ENCODE data around the gene PPP1R26. TPM values are rescaled to one million over a fixed set of nuclear protein-coding genes. Genes with fewer than 3 reads are reported as not detected.

The PPP1R26 gene
- total and polyA plus RNA-seq, 2 of the 8 experiments (the other 6 are each of a cell fraction or from before 2014, with no cell fraction given), result 9.8 to 32.7 TPM

DNA sequence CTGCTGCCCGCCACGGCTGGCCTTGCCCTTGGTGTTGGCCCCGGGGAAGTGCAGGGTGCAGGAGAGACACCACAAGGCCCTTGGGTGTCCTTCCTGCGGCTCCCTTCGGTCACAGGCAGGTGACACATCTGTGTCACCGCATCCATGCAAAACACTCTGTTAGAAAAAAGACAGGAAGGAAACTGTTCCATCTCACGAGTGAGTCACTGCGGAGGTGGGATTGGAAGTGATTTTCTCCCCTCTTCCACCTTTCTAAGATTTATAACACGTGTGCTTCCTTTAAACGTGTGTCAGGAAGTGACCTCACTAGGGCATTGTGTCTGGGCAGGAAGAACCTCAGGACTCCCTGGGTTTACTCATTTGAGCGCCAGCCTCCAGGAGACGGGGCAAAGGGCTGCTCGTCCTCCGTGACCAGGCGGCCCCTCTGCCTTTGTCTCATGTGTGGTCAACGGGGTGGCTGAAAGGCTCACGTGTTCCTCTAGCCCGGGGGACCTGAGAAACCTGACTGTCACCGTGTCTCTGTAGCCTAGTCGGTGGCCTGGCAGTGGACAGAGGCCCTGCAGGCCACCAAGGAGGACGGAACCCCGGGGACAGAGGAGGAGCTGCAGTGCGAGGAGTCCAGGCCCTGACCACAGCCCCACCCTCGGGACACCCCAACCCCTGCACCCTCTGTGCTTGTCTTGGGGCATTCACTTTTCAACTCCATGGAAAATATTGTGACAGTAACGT lies 36.7 kb downstream of the PPP1R26 start:
- no peaks in the 10 kb centered on the region for H3K79me1 ChIP-seq (ENCODE audit: low read depth, low read length)
- FAIRE-seq, result no peak
- no peak for DNase-seq (ENCODE audit: low read depth in 1 of 2, low spot score in 2 of 2)

More for the DNA sequence above, 36.7 kb downstream of the PPP1R26 start:
- H4K5ac ChIP-seq (ENCODE audit: insufficient read length, low read depth, low read length), result no peak overlapping the region
- no peak overlapping the region for H2AFZ ChIP-seq (ENCODE audit: low read length)
- no peak overlapping the region for H3K56ac ChIP-seq (replicated peaks; ENCODE audit: insufficient read length, low read depth, low read length)
- ChIA-PET POLR2A (ENCODE audit: partially characterized antibody) (interaction anchor here (0.6 to 1.0 kb wide), 2 partner anchors 35 to 87 kb away, joined by 3 to 4 read pairs; no protein-coding TSS in a partner anchor), CTCF (ENCODE audit: partially characterized antibody) (interaction anchor here (0.8 kb wide), 1 partner anchor 11 kb away, joined by 5 read pairs; no protein-coding TSS in a partner anchor)
- TF ChIP-seq POLR2AphosphoS5 (IDR thresholded peaks at IDR 0.05; ENCODE audit: low read depth, low read length) (no peak), MAFK (IDR thresholded peaks at IDR 0.05; ENCODE audit: low read depth, low read length) (no peak), CBX5 (IDR thresholded peaks at IDR 0.05; ENCODE audit: low read depth, low read length) (no peak), RAD21 (IDR thresholded peaks at IDR 0.05 in 1 of 2, conservative IDR thresholded peaks at IDR 0.05 in 1 of 2; ENCODE audit: low read depth in 2 of 2, low read length in 2 of 2) (no peak), NRF1 (IDR thresholded peaks at IDR 0.05; ENCODE audit: low read depth, low read length) (no peak), KDM5A (IDR thresholded peaks at IDR 0.05; ENCODE audit: low read length) (no peak)
- TF ChIP-seq, protein P1, sequence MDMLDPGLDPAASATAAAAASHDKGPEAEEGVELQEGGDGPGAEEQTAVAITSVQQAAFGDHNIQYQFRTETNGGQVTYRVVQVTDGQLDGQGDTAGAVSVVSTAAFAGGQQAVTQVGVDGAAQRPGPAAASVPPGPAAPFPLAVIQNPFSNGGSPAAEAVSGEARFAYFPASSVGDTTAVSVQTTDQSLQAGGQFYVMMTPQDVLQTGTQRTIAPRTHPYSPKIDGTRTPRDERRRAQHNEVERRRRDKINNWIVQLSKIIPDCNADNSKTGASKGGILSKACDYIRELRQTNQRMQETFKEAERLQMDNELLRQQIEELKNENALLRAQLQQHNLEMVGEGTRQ (IDR thresholded peaks at IDR 0.05; ENCODE audit: low read length), result no peak
- TF ChIP-seq, protein P2, sequence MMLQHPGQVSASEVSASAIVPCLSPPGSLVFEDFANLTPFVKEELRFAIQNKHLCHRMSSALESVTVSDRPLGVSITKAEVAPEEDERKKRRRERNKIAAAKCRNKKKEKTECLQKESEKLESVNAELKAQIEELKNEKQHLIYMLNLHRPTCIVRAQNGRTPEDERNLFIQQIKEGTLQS (IDR thresholded peaks at IDR 0.05; ENCODE audit: insufficient read depth, low read depth, low read length), result no peak
- H2BK120ac ChIP-seq (replicated peaks; ENCODE audit: low read depth, low read length), result no peak overlapping the region
- no peak overlapping the region for H3K23ac ChIP-seq (ENCODE audit: insufficient read length)
- H3K4me3 ChIP-seq (ENCODE audit: extremely low read depth in 1 of 4, insufficient read depth in 2 of 4, low read depth in 3 of 4, low read length in 4 of 4), result no peak overlapping the region
- H2AK5ac ChIP-seq (ENCODE audit: low read depth, low read length), result no peak overlapping the region
- H4K20me1 ChIP-seq (replicated peaks in 1 of 2; ENCODE audit: control insufficient read depth in 1 of 2, insufficient read depth in 2 of 2, low read length in 2 of 2), result no peaks in the 10 kb centered on the region
- no peak overlapping the region for H4K8ac ChIP-seq (ENCODE audit: extremely low read depth, insufficient read depth, low read length)
- no peak overlapping the region for H2BK12ac ChIP-seq (ENCODE audit: low read depth, low read length)
- no peaks in the 10 kb centered on the region for H3K79me2 ChIP-seq (ENCODE audit: control insufficient read depth in 1 of 2, insufficient read depth in 2 of 2, low read length in 2 of 2)
- H3K18ac ChIP-seq (ENCODE audit: extremely low read depth, low read length), result no peak overlapping the region
- no peak overlapping the region for H2BK5ac ChIP-seq (ENCODE audit: low read depth, low read length)
- no peak overlapping the region for H3K4me2 ChIP-seq (ENCODE audit: insufficient read depth in 1 of 2, low read depth in 2 of 2, low read length in 2 of 2)
- H4K91ac ChIP-seq (replicated peaks; ENCODE audit: insufficient read length, low read length), result no peak overlapping the region
- H2BK20ac ChIP-seq (ENCODE audit: low read length), result no peak overlapping the region
- H3K23me2 ChIP-seq (ENCODE audit: low read depth, low read length), result no peaks in the 10 kb centered on the region; the same call in 1 of the 2 replicates
- H3K9me3 ChIP-seq (ENCODE audit: insufficient read depth in 2 of 2, low read depth in 1 of 2, low read length in 1 of 2), result no peaks in the 10 kb centered on the region
- H2BK15ac ChIP-seq (ENCODE audit: low read length), result no peak overlapping the region
- no peaks in the 10 kb centered on the region for H3K27me3 ChIP-seq (replicated peaks in 1 of 4; ENCODE audit: control insufficient read depth in 3 of 4, extremely low read depth in 1 of 4, insufficient read depth in 3 of 4, low read length in 3 of 4)
- no peak overlapping the region for H3K9ac ChIP-seq (replicated peaks in 1 of 4; ENCODE audit: extremely low read depth in 1 of 4, low read depth in 3 of 4, low read length in 3 of 4)
- 94% methylated on average over 23 of the region's 25 CpGs; no CpG with 5 or more reads in 1 of the 2 experiments for WGBS, 2 experiments (ENCODE audit: extremely low coverage in 1 of 2, insufficient coverage in 1 of 2, insufficient read length in 1 of 2, insufficient replicate concordance in 2 of 2, low coverage in 1 of 2, low lambda C conversion rate in 2 of 2, missing lambda C conversion rate in 1 of 2)
- no peaks in the 10 kb centered on the region for H3K4me1 ChIP-seq (replicated peaks in 1 of 4; ENCODE audit: control insufficient read depth in 3 of 4, insufficient read depth in 4 of 4, low read length in 3 of 4)
- H3K27ac ChIP-seq (ENCODE audit: low read depth, low read length), result no peak overlapping the region
- no peaks in the 10 kb centered on the region for H3K36me3 ChIP-seq (ENCODE audit: control insufficient read depth in 2 of 4, insufficient read depth in 4 of 4, low read length in 3 of 4)
- H3K4ac ChIP-seq (replicated peaks; ENCODE audit: insufficient read length, low read depth, low read length), result no peak overlapping the region
- H3K14ac ChIP-seq (ENCODE audit: insufficient read length), result no peak overlapping the region
